Astrocyte (in vitro differentiated cells and primary cell): ENCODE results near the gene CACNA1F.

ENCODE experiments used
- EZH2 ChIP-seq: IDR thresholded peaks from 2 replicates; pipeline ENCODE4 v1.6.1; 2012; ENCODE audit warnings: mild to moderate bottlenecking, low read length, inconsistent platforms; ENCODE audit not compliant: insufficient read depth
- TF ChIP-seq, protein P1 (sequence below): IDR thresholded peaks from 2 replicates; pipeline ENCODE4 v1.5.1; 2011; ENCODE audit warnings: low read depth, mild to moderate bottlenecking, inconsistent platforms, low read length, moderate library complexity; ENCODE audit not compliant: insufficient read depth

GRCh38 chrX:49206543-49206942, 26.6 kb downstream of the CACNA1F start:
- TF ChIP-seq, protein P1, sequence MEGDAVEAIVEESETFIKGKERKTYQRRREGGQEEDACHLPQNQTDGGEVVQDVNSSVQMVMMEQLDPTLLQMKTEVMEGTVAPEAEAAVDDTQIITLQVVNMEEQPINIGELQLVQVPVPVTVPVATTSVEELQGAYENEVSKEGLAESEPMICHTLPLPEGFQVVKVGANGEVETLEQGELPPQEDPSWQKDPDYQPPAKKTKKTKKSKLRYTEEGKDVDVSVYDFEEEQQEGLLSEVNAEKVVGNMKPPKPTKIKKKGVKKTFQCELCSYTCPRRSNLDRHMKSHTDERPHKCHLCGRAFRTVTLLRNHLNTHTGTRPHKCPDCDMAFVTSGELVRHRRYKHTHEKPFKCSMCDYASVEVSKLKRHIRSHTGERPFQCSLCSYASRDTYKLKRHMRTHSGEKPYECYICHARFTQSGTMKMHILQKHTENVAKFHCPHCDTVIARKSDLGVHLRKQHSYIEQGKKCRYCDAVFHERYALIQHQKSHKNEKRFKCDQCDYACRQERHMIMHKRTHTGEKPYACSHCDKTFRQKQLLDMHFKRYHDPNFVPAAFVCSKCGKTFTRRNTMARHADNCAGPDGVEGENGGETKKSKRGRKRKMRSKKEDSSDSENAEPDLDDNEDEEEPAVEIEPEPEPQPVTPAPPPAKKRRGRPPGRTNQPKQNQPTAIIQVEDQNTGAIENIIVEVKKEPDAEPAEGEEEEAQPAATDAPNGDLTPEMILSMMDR: no peak
- no peak for TF ChIP-seq EZH2
